Measurements from ENCODE around the gene TFPI.
"Not testable (repeated sequence)": the region's sequence is repeated elsewhere in the genome, so short reads cannot be mapped to it uniquely, and the experiment has no call there.

Gene TFPI

GRCh38 chr2:187552828-187553681 is 1.2 kb downstream of the TFPI start:
- DNase-seq, result no peak

GRCh38 chr2:187552381-187552780 is 1.9 kb downstream of the TFPI start:
- DNase-seq, result no peak

GRCh38 chr2:187550857-187551256 is 3.4 kb downstream of the TFPI start:
- no peak for DNase-seq

- DNase-seq, result no peak
These were observed 4.2 kb downstream of the TFPI start for GRCh38 chr2:187549951-187550555.

- DNase-seq, result no peak
These were observed 5.0 kb downstream of the TFPI start for GRCh38 chr2:187549193-187549592.

- DNase-seq, result no peak
These were observed 5.6 kb downstream of the TFPI start for GRCh38 chr2:187548656-187549055.

- DNase-seq, result no peak
These were observed 6.8 kb downstream of the TFPI start for GRCh38 chr2:187547353-187547979.

- DNase-seq, result no peak
These were observed 7.4 kb downstream of the TFPI start for GRCh38 chr2:187546762-187547333.

- DNase-seq, result no peak
These were observed 8.9 kb downstream of the TFPI start for GRCh38 chr2:187545238-187545751.

GRCh38 chr2:187544371-187545080 is 9.7 kb downstream of the TFPI start:
- no peak for DNase-seq

- DNase-seq, result no peak
These were observed 10.7 kb downstream of the TFPI start for GRCh38 chr2:187543488-187543887.

GRCh38 chr2:187542123-187542522 is 12.1 kb downstream of the TFPI start:
- DNase-seq, result no peak

GRCh38 chr2:187541086-187542085 is 12.8 kb downstream of the TFPI start:
- no peak for DNase-seq

GRCh38 chr2:187538222-187538621 is 16.0 kb downstream of the TFPI start:
- DNase-seq, result not testable (repeated sequence)

GRCh38 chr2:187535381-187535780 is 18.9 kb downstream of the TFPI start:
- not testable (repeated sequence) for DNase-seq

- no peak for DNase-seq
These were observed 21.7 kb downstream of the TFPI start for GRCh38 chr2:187532333-187533120.

- no peak for DNase-seq
These were observed 24.1 kb downstream of the TFPI start for GRCh38 chr2:187529977-187530721.

- DNase-seq, result no peak
These were observed 24.8 kb downstream of the TFPI start for GRCh38 chr2:187529248-187529976.

- DNase-seq, result no peak
These were observed 26.2 kb downstream of the TFPI start for GRCh38 chr2:187528042-187528441.
